ENCODE results near the gene IL10. TPM values are rescaled to one million over a fixed set of nuclear protein-coding genes. Genes with fewer than 3 reads are reported as not detected.

The IL10 gene
- total RNA-seq, 2 donors from 2014 or later, result 0.17 to 0.29 TPM

DNA sequence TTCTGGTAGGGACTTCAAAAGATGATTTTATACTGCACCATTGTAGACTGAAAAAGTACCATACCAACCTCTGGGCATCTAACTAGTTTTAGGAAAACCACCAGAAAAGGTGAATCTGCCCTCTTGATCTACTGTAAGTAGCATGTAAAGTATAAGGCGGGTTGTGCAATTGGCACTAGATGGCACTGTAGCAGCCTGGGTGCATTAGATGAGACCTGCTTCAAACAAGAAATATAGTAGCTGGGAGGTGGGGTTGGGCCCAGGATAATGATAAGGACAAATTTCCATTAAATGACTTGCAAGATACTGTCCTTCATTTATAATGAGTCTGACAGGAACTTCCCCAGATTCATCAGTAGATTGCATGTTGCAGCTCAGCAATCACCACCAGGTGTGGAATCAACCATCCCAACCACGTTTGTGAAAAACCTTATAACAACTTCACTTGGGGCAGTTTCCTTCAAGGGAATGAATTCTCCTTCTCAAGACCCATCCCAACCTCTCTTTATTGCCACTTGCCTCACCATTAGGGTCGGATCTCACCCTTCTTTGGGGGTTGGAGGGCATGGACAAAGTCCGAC, 37.3 kb upstream of the IL10 start:
- no peaks in the 10 kb centered on the region for H3K9me3 ChIP-seq
- H3K4me3 ChIP-seq, result no peak overlapping the region
- no peak overlapping the region for H3K27ac ChIP-seq
- TF ChIP-seq, protein P1, sequence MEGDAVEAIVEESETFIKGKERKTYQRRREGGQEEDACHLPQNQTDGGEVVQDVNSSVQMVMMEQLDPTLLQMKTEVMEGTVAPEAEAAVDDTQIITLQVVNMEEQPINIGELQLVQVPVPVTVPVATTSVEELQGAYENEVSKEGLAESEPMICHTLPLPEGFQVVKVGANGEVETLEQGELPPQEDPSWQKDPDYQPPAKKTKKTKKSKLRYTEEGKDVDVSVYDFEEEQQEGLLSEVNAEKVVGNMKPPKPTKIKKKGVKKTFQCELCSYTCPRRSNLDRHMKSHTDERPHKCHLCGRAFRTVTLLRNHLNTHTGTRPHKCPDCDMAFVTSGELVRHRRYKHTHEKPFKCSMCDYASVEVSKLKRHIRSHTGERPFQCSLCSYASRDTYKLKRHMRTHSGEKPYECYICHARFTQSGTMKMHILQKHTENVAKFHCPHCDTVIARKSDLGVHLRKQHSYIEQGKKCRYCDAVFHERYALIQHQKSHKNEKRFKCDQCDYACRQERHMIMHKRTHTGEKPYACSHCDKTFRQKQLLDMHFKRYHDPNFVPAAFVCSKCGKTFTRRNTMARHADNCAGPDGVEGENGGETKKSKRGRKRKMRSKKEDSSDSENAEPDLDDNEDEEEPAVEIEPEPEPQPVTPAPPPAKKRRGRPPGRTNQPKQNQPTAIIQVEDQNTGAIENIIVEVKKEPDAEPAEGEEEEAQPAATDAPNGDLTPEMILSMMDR (IDR thresholded peaks at IDR 0.05), result peak; percentile 24
- no peaks in the 10 kb centered on the region for H3K27me3 ChIP-seq
- peak; percentile 34 for DNase-seq
- no peaks in the 10 kb centered on the region for H3K36me3 ChIP-seq
- intact Hi-C loops (cut with DNase I), result loop anchor here (5.0 kb wide), 2 partner anchors 103 to 173 kb away; no protein-coding TSS in a partner anchor
- no peak overlapping the region for H3K9ac ChIP-seq (ENCODE audit: low read depth in 2 of 2, low read length in 2 of 2)
- no peaks in the 10 kb centered on the region for H3K4me1 ChIP-seq

DNA sequence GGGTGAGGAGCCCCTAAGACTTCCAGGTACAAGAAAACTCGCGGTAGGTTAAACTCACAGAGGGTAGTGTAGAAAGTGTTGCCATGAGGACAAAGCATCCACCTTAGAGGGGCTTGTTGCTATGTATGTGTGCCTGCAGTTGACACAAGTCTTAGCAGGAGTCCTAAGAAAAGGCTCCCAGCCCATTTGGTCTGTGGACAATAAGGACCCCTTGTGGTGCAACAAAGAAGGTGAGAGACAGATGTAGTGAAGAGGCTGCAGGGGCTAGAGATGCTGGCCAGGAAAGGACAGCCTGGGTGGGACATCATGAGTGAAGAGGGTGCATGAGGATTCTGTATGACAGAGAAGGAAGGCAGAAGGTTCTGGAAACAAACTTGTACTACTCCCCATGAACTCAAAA, 36.3 kb upstream of the IL10 start:
- TF ChIP-seq, protein P1 (IDR thresholded peaks at IDR 0.05), result no peak
- Histone ChIP-seq H3K27ac (no peak overlapping the region), H3K4me3 (no peak overlapping the region), H3K9ac (ENCODE audit: low read depth in 2 of 2, low read length in 2 of 2) (no peak overlapping the region), H3K27me3 (no peaks in the 10 kb centered on the region), H3K9me3 (no peaks in the 10 kb centered on the region), H3K36me3 (no peaks in the 10 kb centered on the region), H3K4me1 (no peaks in the 10 kb centered on the region)
- DNase-seq, result no peak
- intact Hi-C loops (cut with DNase I), result loop anchor here (5.0 kb wide), 2 partner anchors 104 to 174 kb away; no protein-coding TSS in a partner anchor

DNA sequence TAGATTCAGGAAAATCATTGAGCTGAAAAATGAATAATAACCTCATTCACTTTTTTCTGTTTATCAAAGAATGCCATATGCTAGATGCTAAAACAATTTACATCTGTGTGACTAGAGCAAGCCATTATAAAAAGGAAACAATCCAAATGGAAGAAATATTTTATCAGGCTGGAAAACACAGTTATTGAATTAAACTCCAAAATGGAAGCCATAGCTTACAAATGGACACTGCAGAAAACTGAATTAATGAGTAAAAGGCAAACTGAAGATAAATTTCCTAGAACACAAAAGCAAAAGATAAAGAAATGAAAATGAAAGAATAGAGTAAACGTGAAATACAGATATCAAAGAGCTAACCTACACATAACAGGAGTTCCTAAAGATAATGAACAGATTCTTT, 33.1 kb upstream of the IL10 start:
- intact Hi-C loops (cut with DNase I), result loop anchor here (5.0 kb wide), 2 partner anchors 107 to 177 kb away; no protein-coding TSS in a partner anchor
- H3K36me3 ChIP-seq, result no peaks in the 10 kb centered on the region
- DNase-seq, result no peak
- no peak overlapping the region for H3K9ac ChIP-seq (ENCODE audit: low read depth in 2 of 2, low read length in 2 of 2)
- no peaks in the 10 kb centered on the region for H3K9me3 ChIP-seq
- H3K4me1 ChIP-seq, result no peaks in the 10 kb centered on the region
- no peaks in the 10 kb centered on the region for H3K27me3 ChIP-seq
- TF ChIP-seq, protein P1 (IDR thresholded peaks at IDR 0.05), result no peak
- H3K27ac ChIP-seq, result no peak overlapping the region
- no peak overlapping the region for H3K4me3 ChIP-seq

DNA sequence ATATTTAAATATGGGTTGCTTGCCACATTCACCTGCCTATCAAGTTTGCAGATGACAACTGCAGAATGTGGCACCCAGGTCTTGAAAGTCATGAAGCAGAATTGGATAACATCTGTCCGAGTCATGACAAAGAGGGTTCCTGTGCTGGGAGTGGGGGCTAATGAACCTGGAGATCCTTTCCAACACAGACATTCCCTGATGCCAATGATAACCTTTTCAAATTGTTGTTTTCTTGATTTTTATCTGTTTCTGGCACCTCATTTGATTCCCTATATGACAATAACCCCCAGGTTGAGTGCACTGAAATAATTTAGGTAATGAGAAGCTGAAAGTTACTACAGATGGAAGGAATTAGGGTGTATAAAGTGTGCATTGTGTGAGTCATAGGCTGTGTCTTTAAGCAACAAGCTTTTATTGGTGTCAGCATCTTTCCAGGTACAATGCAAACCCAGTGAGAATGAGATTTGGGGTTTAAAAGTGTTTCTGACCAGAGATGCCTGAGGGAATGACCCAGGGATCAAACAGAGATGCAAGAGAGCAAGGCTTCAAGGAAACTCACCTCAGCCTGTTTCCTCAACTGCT, 32.0 kb upstream of the IL10 start:
- no peaks in the 10 kb centered on the region for H3K36me3 ChIP-seq
- TF ChIP-seq, protein P1 (IDR thresholded peaks at IDR 0.05), result no peak
- H3K27me3 ChIP-seq, result no peaks in the 10 kb centered on the region
- no peak overlapping the region for H3K9ac ChIP-seq (ENCODE audit: low read depth in 2 of 2, low read length in 2 of 2)
- H3K27ac ChIP-seq, result no peak overlapping the region
- no peaks in the 10 kb centered on the region for H3K9me3 ChIP-seq
- intact Hi-C loops (cut with DNase I), result no loop called here
- no peaks in the 10 kb centered on the region for H3K4me1 ChIP-seq
- no peak overlapping the region for H3K4me3 ChIP-seq
- no peak for DNase-seq

DNA sequence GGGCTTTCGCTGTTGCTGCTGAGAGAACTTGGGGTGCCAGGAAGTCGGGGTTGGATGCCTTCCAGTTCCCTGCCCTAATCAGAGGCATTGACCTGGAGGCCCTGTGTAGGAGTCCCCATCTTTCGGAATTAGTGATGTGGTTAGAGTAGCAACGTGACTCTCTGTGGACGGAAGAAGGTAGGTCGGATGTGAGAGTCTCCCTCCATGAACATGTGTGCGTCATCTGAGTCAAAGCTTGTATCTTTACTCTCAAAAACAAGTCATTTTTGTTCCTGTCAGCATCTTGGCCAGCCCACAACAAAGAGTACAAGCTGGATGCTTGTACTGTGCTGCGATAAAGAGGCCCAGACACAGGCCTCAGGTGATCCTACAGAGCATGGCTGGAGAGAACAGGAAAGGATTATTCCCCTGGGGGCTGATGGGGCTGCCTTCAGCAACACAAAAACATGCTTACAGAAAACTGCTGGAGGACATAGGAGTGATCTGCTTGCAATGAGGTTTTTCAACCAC, 31.0 kb upstream of the IL10 start:
- DNase-seq, result peak; percentile 19
- Histone ChIP-seq H3K36me3 (no peaks in the 10 kb centered on the region), H3K9me3 (no peaks in the 10 kb centered on the region), H3K9ac (ENCODE audit: low read depth in 2 of 2, low read length in 2 of 2) (no peak overlapping the region), H3K27ac (no peak overlapping the region), H3K27me3 (no peaks in the 10 kb centered on the region), H3K4me1 (no peaks in the 10 kb centered on the region), H3K4me3 (no peak overlapping the region)
- intact Hi-C loops (cut with DNase I), result no loop called here
- TF ChIP-seq, protein P1 (IDR thresholded peaks at IDR 0.05), result no peak

Measured in colonic mucosa (tissue), 4 donors.